Activated gamma-delta T cell treated with Interleukin-2 at 50 U/mL for 16 hours (primary cell): ENCODE measurements around the gene PDE12.
"Not testable (repeated sequence)": the region's sequence is repeated elsewhere in the genome, so short reads cannot be mapped to it uniquely, and the experiment has no call there.

Experiments
- DNase-seq: peaks from one replicate; pipeline ENCODE4 v3.0.0-alpha.2; 2020

Gene PDE12

DNA sequence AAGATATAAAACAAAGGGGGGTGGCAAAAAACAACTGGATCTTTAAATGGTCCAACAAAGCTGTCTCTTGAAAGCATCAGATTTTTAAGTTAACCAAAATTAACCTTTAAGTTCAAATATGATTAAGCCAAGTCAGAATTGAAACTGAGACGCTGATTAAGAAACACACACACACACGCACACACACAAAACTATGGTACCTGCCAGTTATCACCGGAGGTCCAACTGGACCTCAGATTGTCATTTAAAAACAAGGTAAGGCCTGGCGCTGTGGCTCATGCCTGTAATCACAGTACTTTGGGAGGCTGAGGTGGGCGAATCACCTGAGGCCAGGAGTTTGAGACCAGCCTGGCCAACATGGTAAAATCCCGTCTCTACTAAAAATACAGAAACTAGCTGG, 30.7 kb downstream of the PDE12 start:
- no peak for DNase-seq

DNA sequence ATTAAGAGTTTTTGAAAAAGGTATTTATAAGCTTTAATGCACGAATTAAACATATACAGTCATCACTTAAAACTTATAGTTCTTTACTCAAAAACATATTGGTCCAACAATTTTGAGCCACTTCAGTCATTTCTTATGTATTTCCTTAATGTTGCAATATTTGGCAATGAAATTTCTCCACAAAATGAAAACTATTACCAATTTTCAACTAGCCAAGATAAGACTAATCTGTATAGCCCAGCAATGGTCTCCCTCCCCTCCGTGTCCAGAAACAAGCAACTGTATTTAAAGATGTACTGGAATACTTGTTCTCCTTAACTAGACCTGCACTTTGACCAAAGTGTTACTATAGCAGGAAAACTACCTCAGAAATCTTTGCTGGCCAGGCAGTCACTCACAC, 31.8 kb downstream of the PDE12 start:
- DNase-seq, result no peak

DNA sequence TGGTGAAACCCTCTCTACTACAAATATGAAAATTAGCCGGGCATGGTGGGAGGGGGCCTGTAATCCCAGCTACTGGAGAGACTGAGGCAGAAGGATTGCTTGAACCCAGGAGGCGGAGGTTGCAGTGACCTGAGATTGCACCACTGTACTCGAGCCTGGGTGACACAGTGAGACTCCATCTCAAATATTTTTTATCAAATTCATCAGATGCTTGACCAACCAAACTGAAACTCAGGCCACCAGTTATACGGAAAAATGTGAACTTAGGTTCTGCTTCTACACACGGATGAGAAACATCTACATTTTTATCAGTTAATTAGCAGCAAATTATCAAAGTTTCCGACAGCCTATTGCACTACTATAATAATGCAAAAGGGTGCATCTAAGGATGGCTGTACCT, 36.2 kb downstream of the PDE12 start:
- no peak for DNase-seq

DNA sequence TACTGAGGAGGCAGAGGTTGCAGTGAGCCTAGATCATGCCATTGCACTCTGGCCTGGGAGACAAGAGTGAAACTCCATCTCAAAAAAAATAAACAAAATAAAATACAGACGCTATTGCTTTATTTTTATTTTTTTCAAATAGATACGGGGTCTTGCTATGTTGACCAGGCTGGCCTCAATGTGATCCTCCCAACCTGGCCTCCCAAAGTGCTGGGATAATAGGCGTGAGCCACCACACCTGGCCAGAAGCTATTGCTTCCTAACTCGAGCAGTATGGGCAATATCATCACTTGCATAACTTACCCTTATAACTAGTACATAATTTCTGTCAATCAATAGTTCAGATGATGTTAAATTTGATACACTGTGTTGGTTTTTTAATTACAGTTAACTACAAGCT, 38.1 kb downstream of the PDE12 start:
- DNase-seq, result no peak

DNA sequence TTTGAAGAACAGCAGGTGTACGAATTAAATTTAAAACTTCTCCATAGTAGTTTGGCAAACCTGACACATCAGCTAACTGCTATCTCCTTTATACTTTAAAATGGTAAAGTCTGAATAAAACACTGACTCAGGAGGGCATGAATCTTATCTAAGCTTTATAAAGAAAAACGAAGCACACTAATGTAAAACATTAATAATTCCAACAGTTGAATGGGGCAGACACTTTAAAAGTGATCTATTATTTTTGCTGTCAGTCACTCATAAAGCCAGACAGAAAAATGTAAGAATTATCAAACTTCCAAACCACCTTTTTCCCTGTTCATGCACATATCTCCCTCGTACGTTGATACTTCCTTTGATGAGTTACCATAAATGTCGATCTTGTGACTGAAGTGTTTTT, 38.5 kb downstream of the PDE12 start:
- DNase-seq, result no peak

DNA sequence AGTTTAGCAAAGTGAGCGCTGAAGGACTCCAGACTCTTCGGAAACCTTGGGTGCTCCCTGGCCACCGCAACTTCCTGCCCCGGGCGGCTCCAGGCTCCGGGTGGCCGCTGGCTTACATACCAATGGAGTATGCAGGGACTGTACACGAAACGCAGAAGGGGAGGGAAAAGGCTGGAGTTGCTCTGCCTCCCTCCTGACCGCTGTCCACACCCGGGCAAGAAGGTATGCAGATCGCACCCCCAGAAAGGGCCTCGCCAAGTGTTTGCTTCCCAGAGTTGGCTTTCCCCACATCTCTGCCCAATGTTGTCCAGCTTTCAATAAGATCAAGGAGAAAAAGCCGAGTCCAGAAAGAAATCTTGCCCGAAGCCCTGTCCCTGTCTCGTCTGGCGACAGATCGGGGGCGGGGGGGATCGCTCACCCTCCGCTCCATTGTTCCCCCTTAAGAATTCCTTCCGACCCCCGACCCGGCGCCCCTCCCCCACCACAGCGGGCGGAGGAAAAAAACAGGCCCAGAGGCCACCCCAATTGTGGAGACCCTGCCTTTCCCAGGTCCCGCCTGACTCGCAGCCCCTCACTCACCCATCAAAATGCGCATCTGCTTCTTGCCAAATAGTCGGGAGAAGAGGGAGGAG, 40.5 kb downstream of the PDE12 start:
- peak; percentile 54 for DNase-seq

DNA sequence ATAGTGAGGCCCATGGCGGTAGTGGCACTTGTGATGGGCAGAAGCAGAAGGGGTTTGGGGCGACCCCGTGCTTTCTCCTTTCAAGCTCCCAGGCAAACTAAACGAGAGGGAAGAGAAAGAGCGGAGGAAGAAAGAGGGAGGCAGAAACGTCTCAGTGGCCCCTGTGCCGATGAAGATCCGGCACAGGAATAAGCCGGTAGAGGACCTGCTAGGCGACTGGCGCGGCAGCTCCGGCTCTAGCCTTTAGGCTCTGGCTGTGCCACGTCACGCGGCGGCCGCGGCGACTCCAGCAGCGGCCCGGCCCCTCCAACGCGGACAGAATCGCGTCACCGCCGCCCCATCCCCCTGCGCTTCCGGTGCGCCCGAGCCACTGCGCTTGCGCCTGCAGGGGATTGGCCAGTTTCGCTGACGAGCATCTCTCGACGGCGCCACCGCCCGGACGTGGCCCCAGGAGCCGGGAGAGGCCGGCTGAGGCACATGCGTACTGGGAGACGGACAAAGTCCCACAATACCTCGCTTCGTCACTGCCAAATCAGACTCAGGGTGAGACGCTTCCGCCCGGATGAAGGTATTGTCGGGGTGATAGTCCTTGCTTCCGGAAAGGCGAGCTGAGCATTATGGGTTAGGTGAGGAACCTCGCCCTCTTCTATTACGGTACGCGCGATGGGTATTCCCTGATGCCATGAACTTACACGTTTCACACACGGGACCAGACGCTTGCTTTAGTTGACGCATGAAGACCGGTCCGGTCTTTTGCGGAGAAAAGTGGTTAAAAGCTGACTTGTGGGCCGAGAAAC, 41.3 kb downstream of the PDE12 start, which contains the start of gene ARF4:
ARF4 (minus strand) TSS at position 218 of the 797 bp plus-strand sequence; CDS start at position 14, 204 bp downstream.
- peak; percentile 99 for DNase-seq

DNA sequence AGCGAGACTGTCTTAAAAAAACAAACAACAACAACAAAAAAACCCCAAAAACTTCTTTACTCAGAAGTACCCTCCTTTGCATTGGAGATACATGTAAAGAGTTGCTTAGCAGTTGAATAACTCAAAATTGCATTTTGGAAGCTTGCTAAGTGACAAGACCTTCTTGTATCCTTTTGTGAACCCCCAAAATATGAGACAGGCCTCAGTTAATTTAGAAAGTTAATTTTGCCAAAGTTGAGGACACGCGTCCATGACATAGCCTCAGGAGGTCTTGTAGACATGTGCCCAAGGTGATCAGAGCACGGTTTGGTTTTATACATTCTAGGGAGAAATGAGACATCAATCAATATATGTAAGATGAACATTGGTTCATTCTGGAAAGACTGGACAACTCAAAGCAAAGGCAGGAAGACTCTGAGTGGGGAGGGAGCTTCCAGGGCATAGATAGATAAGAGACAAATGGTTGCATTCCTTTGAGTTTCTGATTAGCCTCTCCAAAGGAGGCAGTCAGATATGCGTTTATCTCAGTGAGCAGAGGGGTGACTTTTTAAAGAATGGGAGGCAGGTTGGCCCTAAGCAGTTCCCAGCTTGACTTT, 42.8 kb downstream of the PDE12 start:
- no peak for DNase-seq

DNA sequence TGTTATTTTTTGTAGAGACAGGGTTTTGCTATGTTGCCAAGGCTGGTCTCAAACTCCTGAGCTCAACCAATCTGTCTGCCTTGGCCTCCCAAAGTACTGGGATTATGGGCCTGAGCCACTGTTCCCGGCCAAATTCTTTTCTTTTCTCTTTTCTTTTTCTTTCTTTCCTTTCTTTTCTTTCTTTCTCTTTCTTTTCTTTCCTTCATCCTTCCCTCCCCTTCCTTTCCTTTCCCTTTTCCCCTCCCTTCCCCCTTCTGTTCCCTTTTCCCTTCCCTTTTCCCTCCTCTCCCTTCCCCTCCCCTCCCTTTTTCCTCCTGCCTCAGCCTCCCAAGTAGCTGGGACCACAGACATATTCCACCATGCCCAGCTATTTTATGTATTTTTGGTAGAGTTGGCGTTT, 44.1 kb downstream of the PDE12 start:
- DNase-seq, result no peak

DNA sequence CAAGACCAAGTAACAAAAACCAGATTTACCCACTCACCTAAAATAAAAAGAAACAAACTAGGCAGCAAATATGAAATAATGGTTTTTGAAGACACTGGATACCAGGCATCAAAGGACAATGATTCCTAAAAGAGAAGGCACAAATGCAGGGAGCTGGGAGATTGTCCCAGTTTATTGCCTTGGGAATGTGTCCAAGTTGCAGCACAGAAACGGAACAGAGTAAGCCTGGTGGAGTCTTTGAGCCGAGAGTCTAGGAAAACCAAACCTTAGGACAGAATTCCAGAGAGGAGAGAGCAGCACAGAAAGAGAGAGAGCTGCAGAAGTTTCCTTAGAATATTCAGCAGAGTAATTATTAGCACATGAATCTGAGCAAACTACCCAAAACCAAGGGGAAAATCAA, 48.9 kb downstream of the PDE12 start:
- DNase-seq, result no peak

DNA sequence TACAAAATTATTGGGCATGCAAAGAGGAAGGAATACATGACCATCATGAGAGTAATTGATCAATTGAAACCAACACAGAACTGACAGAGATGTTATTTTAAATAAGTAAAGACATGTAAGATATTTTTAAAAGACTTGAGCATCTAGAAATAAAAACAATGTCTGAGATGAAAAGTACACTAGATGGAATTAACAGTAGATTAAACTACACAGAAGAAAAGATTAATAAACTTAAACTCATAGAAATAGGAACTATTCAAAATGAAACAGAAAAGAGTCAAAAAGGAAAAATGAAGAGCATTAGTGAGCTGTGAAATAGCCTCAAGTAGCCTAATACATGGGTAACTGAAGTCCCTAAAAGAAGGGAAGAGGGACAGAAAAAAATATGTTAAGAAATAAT, 49.6 kb downstream of the PDE12 start:
- DNase-seq, result no peak

DNA sequence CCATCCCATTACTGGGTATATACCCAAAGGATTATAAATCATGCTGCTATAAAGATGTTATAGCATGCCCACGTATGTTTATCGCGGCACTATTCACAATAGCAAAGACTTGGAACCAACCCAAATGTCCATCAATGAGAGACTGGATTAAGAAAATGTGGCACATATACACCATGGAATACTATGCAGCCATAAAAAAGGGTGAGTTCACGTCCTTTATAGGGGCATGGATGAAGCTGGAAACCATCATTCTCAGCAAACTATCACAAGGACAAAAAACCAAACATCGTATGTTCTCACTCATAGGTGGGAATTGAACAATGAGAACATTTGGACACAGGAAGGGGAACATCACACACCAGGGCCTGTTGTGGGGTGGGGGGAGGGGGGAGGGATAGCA, 55.8 kb downstream of the PDE12 start:
- not testable (repeated sequence) for DNase-seq

DNA sequence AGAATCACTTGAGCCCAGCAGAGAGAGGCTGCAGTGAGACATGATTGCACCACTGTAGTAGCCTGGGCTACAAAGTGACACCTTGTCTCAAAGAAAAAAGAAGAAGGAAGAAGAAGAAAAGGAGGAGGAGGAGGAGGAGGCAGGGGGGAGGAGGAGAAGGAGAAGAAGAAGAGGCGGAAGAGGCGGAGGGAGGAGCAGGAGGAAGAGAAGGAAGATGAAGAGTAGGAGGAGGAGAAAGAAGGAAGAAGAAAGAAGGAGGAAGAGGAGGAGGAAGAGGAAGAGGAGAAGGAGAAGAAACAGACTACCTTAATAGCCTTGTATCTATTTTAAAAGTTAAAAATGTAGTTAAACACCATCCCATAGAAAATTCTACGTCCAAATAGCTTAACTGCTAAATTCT, 60.2 kb downstream of the PDE12 start:
- DNase-seq, result no peak
